Epithelial cell of proximal tubule (primary cell): ENCODE data around the gene PITHD1. TPM values are rescaled to one million over a fixed set of nuclear protein-coding genes. Genes with fewer than 3 reads are reported as not detected.

ENCODE experiments used
- DNase-seq: peaks from one replicate; pipeline ENCODE4 v3.0.0-alpha.2; 2011; ENCODE audit warnings: low read depth
- H3K4me3 ChIP-seq: 2 replicates; pipeline ENCODE4 v1.5.1; 2011; ENCODE audit warnings: low read depth, mild to moderate bottlenecking, low read length
- total RNA-seq: library from RNA; depleted of rRNA; stranded (reverse); fragments of >200 nt; gene quantifications from 2 replicates; pipeline ENCODE4 v1.2.3, GENCODE V29; 2015
- TF ChIP-seq, protein P1 (sequence below): conservative IDR thresholded peaks from 2 replicates; pipeline ENCODE4 v1.5.1; 2012; ENCODE audit warnings: low read depth, mild to moderate bottlenecking, low read length

Gene PITHD1
- total RNA-seq, 1 donor from 2014 or later = 39.0 TPM

DNA sequence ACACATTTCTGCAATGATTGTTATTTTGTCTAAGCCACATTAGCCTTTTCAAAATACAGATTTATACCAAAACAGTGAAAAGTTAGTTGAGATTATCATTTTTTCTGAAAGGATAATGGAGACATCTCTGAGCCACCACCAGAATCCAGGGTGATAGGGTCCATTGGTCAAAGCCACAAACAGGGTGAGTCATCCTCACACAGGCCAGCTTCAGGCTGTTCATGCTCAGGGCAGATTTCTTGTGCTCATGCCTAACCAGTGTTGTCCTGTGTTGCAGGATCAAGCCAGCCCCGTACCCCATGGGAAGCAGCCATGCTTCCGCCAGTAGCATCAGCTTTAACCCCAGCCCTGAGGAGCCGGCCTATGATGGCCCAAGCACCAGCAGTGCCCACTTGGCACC lies 21.5 kb upstream of the PITHD1 start:
- H3K4me3 ChIP-seq = no peak overlapping the region
- peak; percentile 32 for DNase-seq
- TF ChIP-seq, protein P1, sequence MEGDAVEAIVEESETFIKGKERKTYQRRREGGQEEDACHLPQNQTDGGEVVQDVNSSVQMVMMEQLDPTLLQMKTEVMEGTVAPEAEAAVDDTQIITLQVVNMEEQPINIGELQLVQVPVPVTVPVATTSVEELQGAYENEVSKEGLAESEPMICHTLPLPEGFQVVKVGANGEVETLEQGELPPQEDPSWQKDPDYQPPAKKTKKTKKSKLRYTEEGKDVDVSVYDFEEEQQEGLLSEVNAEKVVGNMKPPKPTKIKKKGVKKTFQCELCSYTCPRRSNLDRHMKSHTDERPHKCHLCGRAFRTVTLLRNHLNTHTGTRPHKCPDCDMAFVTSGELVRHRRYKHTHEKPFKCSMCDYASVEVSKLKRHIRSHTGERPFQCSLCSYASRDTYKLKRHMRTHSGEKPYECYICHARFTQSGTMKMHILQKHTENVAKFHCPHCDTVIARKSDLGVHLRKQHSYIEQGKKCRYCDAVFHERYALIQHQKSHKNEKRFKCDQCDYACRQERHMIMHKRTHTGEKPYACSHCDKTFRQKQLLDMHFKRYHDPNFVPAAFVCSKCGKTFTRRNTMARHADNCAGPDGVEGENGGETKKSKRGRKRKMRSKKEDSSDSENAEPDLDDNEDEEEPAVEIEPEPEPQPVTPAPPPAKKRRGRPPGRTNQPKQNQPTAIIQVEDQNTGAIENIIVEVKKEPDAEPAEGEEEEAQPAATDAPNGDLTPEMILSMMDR = no peak

DNA sequence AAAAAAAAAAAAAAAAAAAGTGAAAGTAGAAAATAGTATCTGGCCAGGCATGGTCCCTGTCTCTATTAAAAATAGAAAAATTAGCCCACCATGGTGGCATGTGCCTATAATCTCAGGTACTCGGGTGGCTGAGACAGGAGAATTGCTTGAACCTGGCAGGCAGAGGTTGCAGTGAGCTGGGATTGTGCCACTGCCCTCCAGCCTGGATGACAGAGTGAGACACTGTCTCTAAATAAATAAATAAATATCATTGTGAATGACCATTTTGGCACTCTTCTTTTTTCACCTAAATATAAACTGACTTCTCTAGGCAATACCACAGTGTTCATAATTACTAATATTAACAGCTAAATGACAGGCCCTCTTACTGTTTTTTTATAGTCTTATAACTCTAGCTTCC lies 20.4 kb upstream of the PITHD1 start:
- no peak for DNase-seq
- no peak overlapping the region for H3K4me3 ChIP-seq
- TF ChIP-seq, protein P1 = no peak

DNA sequence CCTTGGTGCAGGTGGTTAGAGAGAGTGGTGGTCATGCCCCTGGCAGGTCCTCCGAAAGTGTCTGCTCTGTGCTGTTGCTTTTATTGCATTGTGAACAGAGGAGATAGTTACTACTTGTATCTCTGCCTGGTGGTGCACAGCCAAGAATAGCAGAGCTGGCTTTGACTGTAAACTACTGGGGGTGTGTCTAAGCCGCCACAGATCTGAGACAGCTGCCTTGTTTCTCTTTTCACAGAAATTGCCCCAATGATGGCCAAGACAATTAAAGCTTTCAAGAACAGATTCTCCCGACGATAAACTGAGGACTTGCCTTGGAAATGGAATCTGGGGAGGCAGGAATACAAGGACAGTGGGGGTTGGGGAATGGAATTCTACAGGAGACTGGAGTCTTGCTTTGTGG lies 18.9 kb upstream of the PITHD1 start:
- H3K4me3 ChIP-seq = no peak overlapping the region
- TF ChIP-seq, protein P1 = no peak
- no peak for DNase-seq

DNA sequence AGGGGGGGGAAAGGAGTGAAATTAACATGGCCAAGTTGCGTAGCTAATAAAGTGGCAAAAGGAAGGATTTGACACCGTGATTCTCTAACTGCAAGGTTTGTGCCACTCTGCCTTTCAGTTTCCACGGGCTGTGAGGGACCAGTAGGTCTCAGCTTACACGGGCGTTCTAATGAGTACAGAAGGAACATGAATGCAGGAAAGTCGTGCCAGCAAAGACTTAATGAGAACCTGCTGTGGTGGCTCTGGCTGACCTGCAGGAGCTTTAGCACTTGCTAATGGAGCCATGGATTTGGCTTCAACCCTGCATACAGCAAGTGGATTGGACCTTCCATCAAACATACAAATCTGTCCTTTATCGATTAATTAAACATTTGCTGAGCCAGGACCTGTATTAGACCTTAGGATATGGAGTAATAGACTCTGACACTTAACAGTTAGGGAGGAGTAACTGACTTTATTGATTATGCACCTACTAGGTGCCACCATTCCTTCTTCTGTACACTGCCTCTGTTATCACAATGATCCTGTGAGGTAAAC lies 15.1 kb upstream of the PITHD1 start:
- no peak overlapping the region for H3K4me3 ChIP-seq
- TF ChIP-seq, protein P1 = no peak
- no peak for DNase-seq

DNA sequence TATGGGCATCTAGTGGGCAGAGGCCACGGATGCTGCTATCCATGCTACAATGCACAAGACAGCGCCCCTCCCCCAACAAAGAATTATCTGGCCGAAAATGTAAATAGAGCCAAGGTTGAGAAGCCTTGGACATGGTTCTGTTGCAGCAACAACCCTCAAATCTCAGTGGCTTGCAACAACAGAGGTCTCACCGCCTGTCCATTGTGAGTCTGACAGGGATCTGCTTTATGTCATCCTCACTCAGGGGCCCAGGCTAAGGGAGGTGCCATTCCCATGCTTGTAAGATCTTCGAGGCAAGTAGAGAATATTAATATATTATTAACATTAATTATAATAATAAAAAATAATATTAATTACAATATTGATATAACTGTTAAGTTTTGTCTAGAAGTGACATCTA lies 9.5 kb upstream of the PITHD1 start:
- no peak overlapping the region for H3K4me3 ChIP-seq
- DNase-seq = no peak
- TF ChIP-seq, protein P1 = no peak

DNA sequence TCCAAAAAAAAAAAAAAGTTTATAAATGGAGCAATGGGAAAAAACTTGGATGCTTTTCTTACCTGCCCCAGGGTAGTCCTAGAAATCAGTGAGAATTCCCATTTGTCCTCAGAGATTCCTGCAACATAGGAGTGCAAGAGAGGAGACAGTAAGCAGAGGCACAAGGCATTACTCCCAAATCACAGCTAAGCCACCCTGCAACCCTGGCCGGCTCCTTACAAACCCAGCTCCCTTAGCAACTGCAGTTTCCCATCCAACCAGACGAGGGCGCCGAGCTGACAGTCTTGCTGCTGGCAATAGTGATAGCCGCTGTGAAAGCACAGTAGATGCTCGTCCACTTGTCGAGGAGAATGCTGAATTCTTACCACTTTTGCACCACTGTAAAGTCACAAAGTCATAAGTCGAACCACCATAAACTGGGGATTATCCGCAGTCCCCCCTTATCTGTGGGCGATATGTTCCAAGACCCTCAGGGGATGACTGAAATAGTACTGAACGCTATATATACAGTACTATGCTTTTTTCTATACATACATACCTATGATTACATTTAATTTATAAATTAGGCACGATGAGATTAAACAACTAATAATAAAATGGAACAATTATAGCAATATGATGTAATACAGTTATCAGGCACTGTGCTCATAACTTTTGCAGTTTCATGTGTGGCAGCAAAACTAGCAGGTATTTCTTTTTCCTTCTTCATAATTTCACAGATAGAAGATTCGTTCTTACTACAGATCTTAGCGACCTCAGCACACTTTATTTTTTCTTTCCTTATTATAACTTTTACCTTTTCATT lies 6.0 kb upstream of the PITHD1 start:
- DNase-seq = no peak
- TF ChIP-seq, protein P1 = peak; percentile 97
- H3K4me3 ChIP-seq = no peak overlapping the region

DNA sequence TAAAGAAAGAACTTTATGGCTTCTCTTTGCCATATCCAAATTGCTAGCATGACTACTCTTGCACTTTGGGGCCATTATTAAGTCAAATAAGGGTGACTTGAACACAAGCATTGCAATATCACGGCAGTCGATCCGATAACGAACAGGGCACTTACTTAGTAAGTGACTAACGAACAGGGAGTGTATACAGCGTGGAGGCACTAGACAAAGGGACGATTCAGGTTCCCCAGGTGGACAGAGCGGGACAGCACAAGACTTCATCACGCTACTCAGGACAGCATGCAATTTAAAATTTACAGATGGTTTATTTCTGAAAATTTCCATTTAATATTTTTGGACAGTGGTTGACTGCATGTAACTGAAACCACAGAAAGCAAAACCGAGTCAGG lies 5.4 kb upstream of the PITHD1 start:
- TF ChIP-seq, protein P1 = no peak
- H3K4me3 ChIP-seq = no peak overlapping the region
- DNase-seq = no peak
